Liver (tissue), 3 donors: ENCODE data around the gene TMEM135.

Experiments used
- CTCF ChIP-seq: fragments of 150-350 bp; IDR thresholded peaks from 2 replicates; pipeline ENCODE4 v1.5.1; 2017; ENCODE audit warnings: improper control_type of control experiment, low read depth, low read length; ENCODE audit not compliant: missing input control
- EGR1 ChIP-seq, 2 donors: IDR thresholded peaks; 2 replicates each; pipeline ENCODE4 v1.6.1; 2016 to 2018; ENCODE audit warnings: antibody characterized with exemption in 2 of 2, low read depth in 2 of 2
- GABPA ChIP-seq, 2 donors: IDR thresholded peaks in 1 of 2; conservative IDR thresholded peaks in 1 of 2; 2 replicates each; pipeline ENCODE4 v1.6.1; 2016; ENCODE audit warnings: antibody characterized with exemption in 2 of 2, mild to moderate bottlenecking in 1 of 2, moderate library complexity in 1 of 2
- MAX ChIP-seq: IDR thresholded peaks from 2 replicates; pipeline ENCODE4 v1.6.1; 2016; ENCODE audit warnings: antibody characterized with exemption
- NR2F2 ChIP-seq: IDR thresholded peaks from 2 replicates; pipeline ENCODE4 v1.6.1; 2016; ENCODE audit warnings: antibody characterized with exemption
- RAD21 ChIP-seq, 2 donors: IDR thresholded peaks; 2 replicates each; pipeline ENCODE4 v1.6.1; 2016; ENCODE audit warnings: antibody characterized with exemption in 2 of 2, mild to moderate bottlenecking in 2 of 2
- REST ChIP-seq: IDR thresholded peaks from 2 replicates; pipeline ENCODE4 v1.6.1; 2016; ENCODE audit warnings: antibody characterized with exemption, mild to moderate bottlenecking
- RXRA ChIP-seq, 2 donors: IDR thresholded peaks; 2 replicates each; pipeline ENCODE4 v1.6.1; 2017 to 2018; ENCODE audit warnings: antibody characterized with exemption in 2 of 2, mild to moderate bottlenecking in 1 of 2
- SP1 ChIP-seq: IDR thresholded peaks from 2 replicates; pipeline ENCODE4 v1.6.1; 2018; ENCODE audit warnings: antibody characterized with exemption, mild to moderate bottlenecking
- TAF1 ChIP-seq: conservative IDR thresholded peaks from 2 replicates; pipeline ENCODE4 v1.6.1; 2016; ENCODE audit warnings: antibody characterized with exemption, mild to moderate bottlenecking
- YY1 ChIP-seq: IDR thresholded peaks from 2 replicates; pipeline ENCODE4 v1.6.1; 2016; ENCODE audit warnings: antibody characterized with exemption, mild to moderate bottlenecking
- ZBTB33 ChIP-seq: IDR thresholded peaks from 2 replicates; pipeline ENCODE4 v1.6.1; 2016; ENCODE audit warnings: antibody characterized with exemption
- donor health status: healthy.
- donor health status: healthy.

- TF ChIP-seq TAF1 (no peak), MAX (no peak), CTCF (no peak), YY1 (no peak), NR2F2 (no peak), REST (no peak), ZBTB33 (no peak), GABPA (IDR thresholded peaks at IDR 0.05 in 1 of 2, conservative IDR thresholded peaks at IDR 0.05 in 1 of 2) (no peak), RAD21 (IDR thresholded peaks at IDR 0.05) (no peak), SP1 (no peak), RXRA (IDR thresholded peaks at IDR 0.05) (no peak), EGR1 (IDR thresholded peaks at IDR 0.05; ENCODE audit: low read depth in 2 of 2) (no peak)
Observed at GRCh38 chr11:87181143-87181542, 143.4 kb downstream of the TMEM135 start.
